NCI-H748 (cell line): Measurements from ENCODE around the gene SPEM3.

ENCODE experiments used
- DNase-seq: peaks from one replicate; lab custom pipeline; 2025; ENCODE audit not compliant: unreplicated experiment; lab: John Stamatoyannopoulos, UW

SPEM3 gene

DNA sequence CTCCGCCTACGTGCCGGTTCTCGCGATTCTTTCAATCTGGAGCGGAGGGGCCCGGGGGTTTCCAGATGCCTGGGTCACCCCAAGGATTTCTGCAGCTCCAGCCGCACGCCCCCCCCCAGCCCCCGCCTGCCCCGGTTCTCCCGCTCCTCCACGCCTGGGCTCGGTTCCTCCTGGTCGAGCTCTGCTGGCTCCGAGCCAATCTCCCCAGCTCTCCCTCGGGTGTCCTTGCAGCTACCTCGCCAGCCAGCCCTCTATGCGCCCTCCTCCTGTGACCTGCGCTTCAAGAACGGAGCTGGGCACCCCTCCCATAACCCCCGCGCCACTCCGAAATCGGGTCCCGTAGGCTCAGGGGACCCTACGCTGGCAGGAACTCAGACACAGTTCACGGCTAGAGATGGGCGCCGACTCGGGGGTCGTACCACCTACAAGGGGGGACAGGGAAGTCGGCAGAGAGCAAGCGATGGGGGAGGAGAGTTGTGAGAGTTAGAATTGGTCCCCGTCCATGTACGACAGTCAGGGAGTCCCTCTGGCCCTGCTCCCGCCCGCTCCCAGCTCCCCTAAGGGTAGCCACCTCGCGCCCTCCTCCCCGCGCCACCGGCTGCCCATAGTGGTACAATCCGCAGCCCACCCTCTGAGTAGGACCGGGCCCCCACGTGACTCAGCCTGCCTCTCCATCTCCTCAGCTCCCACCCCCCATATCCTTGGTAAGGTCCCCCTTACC is 11.6 kb downstream of the SPEM3 start:
- DNase-seq, result peak; percentile 75

DNA sequence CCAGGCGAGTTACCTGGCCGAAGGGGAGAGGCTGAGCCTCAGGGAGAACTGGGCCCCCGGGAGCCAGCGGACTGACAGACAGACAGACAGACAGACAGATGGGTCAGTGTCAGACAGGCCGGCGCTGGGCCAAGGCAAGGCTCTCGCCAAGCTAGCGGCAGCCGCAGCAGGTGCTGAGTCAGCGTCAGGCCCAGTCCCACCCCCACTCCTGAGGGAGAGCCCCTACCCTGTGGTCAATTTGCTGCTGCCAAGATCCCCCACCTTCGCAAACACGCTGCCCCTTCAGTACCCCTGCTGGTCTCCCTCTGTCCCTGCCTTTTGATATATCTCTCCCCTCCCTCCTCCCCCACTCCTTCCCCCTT is 12.2 kb downstream of the SPEM3 start:
- peak; percentile 56 for DNase-seq

GRCh38 chr17:7441266-7441665 is 12.6 kb downstream of the SPEM3 start:
- no peak for DNase-seq

GRCh38 chr17:7442142-7442541 is 13.5 kb downstream of the SPEM3 start:
- no peak for DNase-seq

DNA sequence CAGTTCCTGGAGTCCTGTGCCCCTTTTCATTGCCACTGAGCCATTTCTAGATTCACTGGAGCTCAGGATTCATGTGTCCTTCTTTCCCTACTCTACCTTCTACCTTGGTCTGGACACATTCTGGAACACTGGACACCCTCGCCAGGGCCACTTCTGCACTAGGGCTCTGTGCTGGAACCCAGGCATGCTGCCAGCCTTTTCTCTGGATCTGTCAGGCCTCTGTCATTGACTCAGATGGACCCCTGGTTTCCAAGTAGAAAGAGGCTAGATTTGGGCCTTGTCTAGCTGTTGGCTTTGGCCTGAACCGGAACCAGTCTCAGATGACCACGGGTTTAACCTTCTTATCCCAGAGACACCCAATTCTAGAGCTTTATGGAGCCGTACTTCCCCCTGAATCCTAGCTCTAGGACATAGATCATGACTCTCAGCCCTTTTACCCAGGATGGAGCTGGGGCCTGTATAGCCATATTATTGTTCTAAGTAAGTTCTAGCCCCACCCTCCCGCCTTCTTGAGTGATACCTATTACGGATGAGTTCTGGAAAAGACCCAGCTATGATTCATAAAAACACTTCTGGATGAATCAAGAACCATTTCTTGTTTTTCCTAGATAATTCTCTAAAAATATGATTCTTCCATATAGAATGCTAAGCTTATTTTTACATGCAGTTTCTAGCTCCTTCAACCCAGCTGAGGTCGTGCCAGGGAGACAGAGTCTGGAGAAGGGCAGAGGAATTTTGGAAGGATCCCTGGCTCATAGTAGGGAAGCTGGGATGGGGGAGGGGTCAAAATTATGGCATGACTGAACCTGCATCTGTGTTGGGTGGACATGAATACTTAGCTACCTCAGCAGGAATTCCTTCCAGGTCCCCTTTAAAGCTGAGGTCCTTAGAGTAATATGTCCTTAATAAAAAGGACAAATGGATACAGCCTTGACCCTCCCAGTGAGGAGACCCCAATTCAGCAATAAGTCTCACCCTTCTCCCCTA is 15.1 kb downstream of the SPEM3 start:
- no peak for DNase-seq

GRCh38 chr17:7444682-7445618 is 16.3 kb downstream of the SPEM3 start, which contains the start of gene CHRNB1:
Gene CHRNB1, plus strand, starts transcription at chr17:7445061. Its CDS starts 67 bp downstream, at chr17:7445128.
- DNase-seq, result peak; percentile 30

DNA sequence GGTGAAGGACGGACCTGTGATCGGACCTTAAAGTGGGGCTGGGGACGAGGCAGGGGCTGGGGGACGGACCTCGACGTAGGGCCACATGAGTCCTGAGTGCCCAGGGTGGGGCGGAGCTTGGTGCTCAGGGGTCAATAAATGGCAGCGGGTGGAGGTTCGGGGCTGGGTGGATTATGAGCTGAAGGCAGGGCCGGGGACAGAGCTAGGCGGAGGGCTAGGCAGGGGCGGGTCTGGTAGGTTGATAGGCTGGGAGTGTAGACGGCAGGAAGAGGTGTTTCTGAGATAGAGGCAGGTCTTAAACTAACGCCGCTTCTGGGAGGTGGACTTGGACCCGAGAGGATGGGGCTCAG is 16.9 kb downstream of the SPEM3 start:
- DNase-seq, result no peak

GRCh38 chr17:7448461-7448860 is 19.8 kb downstream of the SPEM3 start:
- DNase-seq, result no peak

DNA sequence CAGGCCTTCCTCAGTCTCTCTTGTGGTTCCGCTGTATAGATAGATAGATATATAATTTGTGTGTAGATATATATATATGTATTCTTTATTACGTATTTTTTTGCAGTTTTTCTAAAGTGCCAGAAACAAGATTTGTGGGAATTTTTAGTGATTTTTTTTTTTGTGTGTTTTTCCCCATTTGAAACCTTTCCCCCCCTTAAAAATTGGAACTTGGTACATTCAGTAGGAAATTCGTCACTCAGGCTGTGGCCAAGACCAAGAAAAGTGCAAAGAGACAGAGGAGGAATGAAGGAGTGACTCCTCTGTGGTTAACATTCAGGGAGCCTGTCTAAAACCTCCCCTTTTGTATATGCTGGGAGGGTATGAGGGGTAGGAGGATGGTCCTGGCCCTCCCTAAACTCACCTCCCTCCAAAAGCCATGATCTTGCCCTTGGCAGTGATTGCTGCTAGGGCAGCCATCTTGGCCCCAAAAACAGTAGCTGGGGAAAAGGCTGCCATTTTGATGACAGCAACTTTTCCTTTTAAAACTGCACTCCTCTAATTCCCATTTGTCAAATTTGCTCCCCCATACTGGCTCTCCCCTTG is 31.4 kb downstream of the SPEM3 start:
- no peak for DNase-seq

GRCh38 chr17:7460850-7461660 is 32.4 kb downstream of the SPEM3 start:
- DNase-seq, result no peak

DNA sequence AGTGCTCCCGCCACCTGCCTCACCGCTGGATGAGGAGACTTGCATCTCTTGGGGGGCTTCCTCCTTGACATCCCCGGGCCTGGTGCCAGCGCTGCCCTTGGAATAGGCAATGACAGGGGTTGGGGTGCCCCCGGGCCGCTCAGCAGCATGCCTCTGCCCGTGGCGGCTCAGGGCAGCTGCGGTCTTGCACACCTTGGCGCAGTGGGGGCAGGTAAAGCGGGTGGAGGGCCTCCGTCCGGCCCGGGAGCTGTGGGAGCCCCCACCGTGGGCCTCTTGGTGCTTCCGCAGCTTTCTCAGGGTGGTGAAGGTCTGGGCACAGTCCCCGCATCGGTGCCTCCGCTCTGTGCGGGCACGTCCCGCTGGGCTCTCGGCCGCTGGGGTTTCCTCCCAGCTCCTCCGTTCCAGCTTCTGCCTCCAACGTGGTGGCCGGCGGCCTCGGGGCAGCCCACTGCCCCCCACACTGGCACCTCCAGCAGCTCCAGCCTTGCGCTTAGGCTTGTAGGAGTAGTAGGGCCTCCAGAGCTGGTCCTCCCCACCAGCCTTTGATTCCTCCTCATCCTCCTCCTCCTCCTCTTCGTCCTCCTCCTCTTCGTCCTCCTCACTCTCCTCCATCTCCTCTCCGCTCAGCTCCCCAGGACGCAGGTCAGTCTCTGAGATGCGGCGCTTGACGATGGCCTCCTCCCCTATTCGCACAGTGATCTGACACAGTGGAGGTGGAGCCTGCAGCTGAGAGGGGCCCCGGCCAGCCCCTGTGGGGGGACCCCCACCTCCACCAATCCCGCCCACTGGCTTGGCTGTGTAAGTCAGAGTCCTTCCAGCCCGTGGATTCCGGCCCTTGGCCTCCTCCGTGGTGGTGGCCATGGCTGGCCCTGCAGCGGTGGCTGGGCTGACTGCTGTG is 34.1 kb downstream of the SPEM3 start:
- DNase-seq, result no peak

GRCh38 chr17:7463372-7463846 is 34.8 kb downstream of the SPEM3 start:
- no peak for DNase-seq

DNA sequence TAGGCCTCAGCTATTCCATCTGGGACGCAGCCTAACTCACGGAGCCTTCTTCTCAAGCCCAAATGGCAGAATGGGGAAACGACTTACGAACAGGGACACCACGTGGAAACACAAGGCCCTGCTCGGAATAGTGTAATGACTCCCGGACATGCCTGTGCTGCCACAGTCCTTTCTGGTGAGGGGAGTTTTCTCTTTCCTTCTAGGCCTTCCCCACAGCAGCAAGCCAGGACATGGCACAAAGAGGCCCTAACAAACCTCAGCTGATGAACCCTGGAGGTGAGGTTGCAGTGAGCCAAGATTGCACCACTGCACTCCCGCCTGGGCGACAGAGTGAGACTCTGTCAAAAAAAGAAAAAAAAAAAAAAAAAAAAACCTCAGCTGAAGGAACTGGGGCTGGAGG is 35.4 kb downstream of the SPEM3 start:
- no peak for DNase-seq

GRCh38 chr17:7465597-7466275 is 37.1 kb downstream of the SPEM3 start:
- DNase-seq, result no peak

- DNase-seq, result no peak
Observed at GRCh38 chr17:7466318-7466638, 37.6 kb downstream of the SPEM3 start.

DNA sequence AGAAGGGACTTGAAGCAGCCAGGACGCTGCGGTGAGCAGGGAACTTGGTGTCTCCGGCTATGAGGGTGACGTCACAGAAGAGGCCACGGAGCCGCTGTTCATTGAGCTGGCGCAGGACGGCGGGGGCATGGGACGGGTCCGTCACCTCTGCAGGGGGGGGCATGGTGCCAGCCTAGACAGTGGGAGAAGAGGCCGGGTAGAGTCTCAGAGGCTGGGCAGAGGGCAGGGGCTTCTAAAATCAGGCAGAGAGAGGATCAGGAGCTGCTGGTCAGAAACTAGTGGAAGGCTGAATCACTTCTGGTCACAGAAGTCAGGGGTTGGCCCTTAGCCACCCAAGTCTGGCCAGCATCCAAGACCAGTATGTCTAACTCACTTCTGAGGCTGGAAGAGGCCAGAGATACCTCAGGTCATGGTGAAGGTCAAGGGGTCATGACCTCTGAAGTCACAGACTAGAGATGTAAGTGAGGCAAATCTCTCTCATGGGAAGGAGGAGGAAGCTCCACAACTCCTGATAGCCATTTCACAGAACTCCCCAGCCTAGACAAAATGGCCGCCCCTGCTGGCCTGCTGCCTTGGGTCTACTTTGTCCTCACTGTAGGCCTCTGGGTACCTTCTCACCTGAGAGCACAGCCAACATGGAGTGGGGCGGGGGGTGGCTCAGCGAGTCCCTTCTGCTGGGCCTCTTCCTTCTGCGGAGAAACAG is 38.1 kb downstream of the SPEM3 start:
- no peak for DNase-seq

DNA sequence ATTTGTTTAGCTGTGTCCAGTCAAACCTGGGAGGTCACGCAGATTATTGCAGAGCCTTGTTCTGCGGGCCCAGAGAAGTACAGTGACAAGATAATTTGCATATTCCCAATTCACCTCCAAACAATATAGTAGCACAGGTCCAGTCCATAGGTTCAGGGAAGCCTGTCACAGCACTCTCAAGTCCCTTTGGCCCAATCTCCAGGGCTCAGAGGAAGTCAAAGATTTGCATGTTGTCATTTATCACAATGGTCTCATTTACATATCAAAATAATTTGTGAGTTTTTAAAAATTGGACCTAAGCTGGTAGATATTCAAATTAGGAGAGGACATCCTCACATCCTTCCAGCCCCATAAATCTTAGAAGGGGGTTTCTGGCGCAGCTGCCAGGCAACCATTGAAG is 38.8 kb downstream of the SPEM3 start:
- DNase-seq, result no peak

GRCh38 chr17:7468290-7468689 is 39.6 kb downstream of the SPEM3 start:
- no peak for DNase-seq
